SU-DHL-6 (cell line): ENCODE measurements around the gene SULT2B1.

Experiments
- H2AFZ ChIP-seq: fragments of 200-600 bp; sonication (generic); 2 replicates; pipeline ENCODE4 v1.6.1; 2014; ENCODE audit warnings: low read depth, mild to moderate bottlenecking, moderate library complexity, mixed read lengths, antibody characterized with exemption, low read length; ENCODE audit not compliant: severe bottlenecking
- H3F3A ChIP-seq: fragments of 200-600 bp; shearing (Covaris generic); 2 replicates; pipeline ENCODE4 v1.6.0; 2016; ENCODE audit warnings: antibody characterized with exemption, mild to moderate bottlenecking; ENCODE audit not compliant: insufficient read depth
- H3K27ac ChIP-seq: fragments of 200-600 bp; sonication (generic); 2 replicates; pipeline ENCODE4 v1.5.1; 2016; ENCODE audit warnings: low read depth, mild to moderate bottlenecking, low read length, moderate library complexity, mixed read lengths
- H3K27me3 ChIP-seq: fragments of 200-600 bp; sonication (generic), shearing (Covaris generic); 2 replicates; pipeline ENCODE4 v1.6.0; 2014; ENCODE audit warnings: mild to moderate bottlenecking, low read length
- H3K36me3 ChIP-seq: fragments of 200-600 bp; sonication (generic); 2 replicates; pipeline ENCODE4 v1.6.1; 2014; ENCODE audit warnings: mild to moderate bottlenecking, low read length, mixed read lengths
- H3K4me2 ChIP-seq: fragments of 300-600, 200-600 bp; shearing (Covaris generic), sonication (generic); 2 replicates; pipeline ENCODE4 v1.6.0; 2014; ENCODE audit warnings: low read length, low read depth, mild to moderate bottlenecking; ENCODE audit not compliant: poor library complexity, severe bottlenecking
- H3K4me3 ChIP-seq: fragments of 200-600 bp; sonication (generic); 2 replicates; pipeline ENCODE4 v1.5.1; 2014; ENCODE audit warnings: antibody characterized with exemption, low read length, mild to moderate bottlenecking, mixed read lengths; ENCODE audit not compliant: insufficient read depth, poor library complexity, severe bottlenecking
- H3K79me2 ChIP-seq: fragments of 200-600 bp; sonication (generic); 2 replicates; pipeline ENCODE4 v1.6.1; 2014; ENCODE audit warnings: mild to moderate bottlenecking, low read length, moderate library complexity; ENCODE audit not compliant: insufficient read depth
- H3K9ac ChIP-seq: fragments of 200-600 bp; sonication (generic); 2 replicates; pipeline ENCODE4 v1.7.0; 2014; ENCODE audit warnings: mild to moderate bottlenecking, low read length
- H3K9me2 ChIP-seq: fragments of 200-600 bp; sonication (generic); replicated peaks from 2 replicates; pipeline ENCODE4 v1.6.1; 2014; ENCODE audit warnings: low read length; ENCODE audit not compliant: insufficient read depth
- H3K9me3 ChIP-seq: fragments of 200-600 bp; sonication (generic); 2 replicates; pipeline ENCODE4 v1.6.1; 2014; ENCODE audit warnings: low read length, mixed read lengths; ENCODE audit not compliant: insufficient read depth
- H4K20me1 ChIP-seq: fragments of 200-600 bp; sonication (generic); 2 replicates; pipeline ENCODE4 v1.6.1; 2014; ENCODE audit warnings: low read depth, mild to moderate bottlenecking, antibody characterized with exemption, low read length, moderate library complexity, mixed read lengths
- EZH2phosphoT487 ChIP-seq: fragments of 200-600 bp; sonication (generic), shearing (Covaris generic); conservative IDR thresholded peaks from 2 replicates; pipeline ENCODE4 v1.6.1; 2018; ENCODE audit warnings: mild to moderate bottlenecking, antibody characterized with exemption, low read length, moderate library complexity, mixed read lengths
- TF ChIP-seq, protein P1 (sequence below): fragments of 200-600 bp; sonication (generic); IDR thresholded peaks from one replicate; pipeline ENCODE4 v1.5.1; 2017; ENCODE audit warnings: antibody characterized with exemption, mild to moderate bottlenecking, low read length, moderate library complexity; ENCODE audit not compliant: insufficient read depth, poor library complexity, severe bottlenecking

Gene SULT2B1

GRCh38 chr19:48648134-48648533 is 96.2 kb downstream of the SULT2B1 start:
- TF ChIP-seq, protein P1, sequence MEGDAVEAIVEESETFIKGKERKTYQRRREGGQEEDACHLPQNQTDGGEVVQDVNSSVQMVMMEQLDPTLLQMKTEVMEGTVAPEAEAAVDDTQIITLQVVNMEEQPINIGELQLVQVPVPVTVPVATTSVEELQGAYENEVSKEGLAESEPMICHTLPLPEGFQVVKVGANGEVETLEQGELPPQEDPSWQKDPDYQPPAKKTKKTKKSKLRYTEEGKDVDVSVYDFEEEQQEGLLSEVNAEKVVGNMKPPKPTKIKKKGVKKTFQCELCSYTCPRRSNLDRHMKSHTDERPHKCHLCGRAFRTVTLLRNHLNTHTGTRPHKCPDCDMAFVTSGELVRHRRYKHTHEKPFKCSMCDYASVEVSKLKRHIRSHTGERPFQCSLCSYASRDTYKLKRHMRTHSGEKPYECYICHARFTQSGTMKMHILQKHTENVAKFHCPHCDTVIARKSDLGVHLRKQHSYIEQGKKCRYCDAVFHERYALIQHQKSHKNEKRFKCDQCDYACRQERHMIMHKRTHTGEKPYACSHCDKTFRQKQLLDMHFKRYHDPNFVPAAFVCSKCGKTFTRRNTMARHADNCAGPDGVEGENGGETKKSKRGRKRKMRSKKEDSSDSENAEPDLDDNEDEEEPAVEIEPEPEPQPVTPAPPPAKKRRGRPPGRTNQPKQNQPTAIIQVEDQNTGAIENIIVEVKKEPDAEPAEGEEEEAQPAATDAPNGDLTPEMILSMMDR, result no peak
- no peak for TF ChIP-seq EZH2phosphoT487
- Histone ChIP-seq H3K79me2 (no peaks in the 10 kb centered on the region), H3K4me3 (no peak overlapping the region), H3K9ac (no peak overlapping the region), H2AFZ (no peak overlapping the region), H3K27ac (no peak overlapping the region), H3K9me3 (no peaks in the 10 kb centered on the region), H3K9me2 (no peaks in the 10 kb centered on the region), H3K27me3 (no peaks in the 10 kb centered on the region), H3F3A (no peaks in the 10 kb centered on the region), H3K4me2 (no peak overlapping the region), H4K20me1 (no peaks in the 10 kb centered on the region), H3K36me3 (no peaks in the 10 kb centered on the region)
